UCSD-AML1 (cell line): Measurements from ENCODE around the gene ANKRD36C.
"Not testable (repeated sequence)": the region's sequence is repeated elsewhere in the genome, so short reads cannot be mapped to it uniquely, and the experiment has no call there.

Experiments
- DNase-seq: peaks from one replicate; lab custom pipeline; 2025; ENCODE audit not compliant: unreplicated experiment; lab: John Stamatoyannopoulos, UW

The ANKRD36C gene

DNA sequence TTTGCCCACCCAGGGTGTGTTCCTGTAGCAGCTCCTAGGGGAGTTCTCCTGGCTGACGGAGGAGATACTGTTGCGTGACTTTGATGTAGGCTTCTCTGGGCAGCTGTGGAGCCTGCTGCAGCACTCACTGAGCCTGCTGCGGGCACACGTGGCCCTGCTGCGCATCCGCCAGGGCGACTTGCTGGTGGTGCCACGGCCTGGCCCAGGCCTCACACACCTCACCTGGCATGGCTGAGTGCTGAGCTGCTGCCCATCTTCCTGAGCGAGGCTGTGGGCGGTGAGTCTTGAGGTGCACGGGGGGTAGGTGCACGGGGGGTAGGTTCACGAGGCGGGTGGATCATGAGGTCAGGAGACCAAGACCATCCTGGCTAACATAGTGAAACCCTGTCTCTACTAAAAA lies 191.7 kb downstream of the ANKRD36C start:
- DNase-seq: no peak

DNA sequence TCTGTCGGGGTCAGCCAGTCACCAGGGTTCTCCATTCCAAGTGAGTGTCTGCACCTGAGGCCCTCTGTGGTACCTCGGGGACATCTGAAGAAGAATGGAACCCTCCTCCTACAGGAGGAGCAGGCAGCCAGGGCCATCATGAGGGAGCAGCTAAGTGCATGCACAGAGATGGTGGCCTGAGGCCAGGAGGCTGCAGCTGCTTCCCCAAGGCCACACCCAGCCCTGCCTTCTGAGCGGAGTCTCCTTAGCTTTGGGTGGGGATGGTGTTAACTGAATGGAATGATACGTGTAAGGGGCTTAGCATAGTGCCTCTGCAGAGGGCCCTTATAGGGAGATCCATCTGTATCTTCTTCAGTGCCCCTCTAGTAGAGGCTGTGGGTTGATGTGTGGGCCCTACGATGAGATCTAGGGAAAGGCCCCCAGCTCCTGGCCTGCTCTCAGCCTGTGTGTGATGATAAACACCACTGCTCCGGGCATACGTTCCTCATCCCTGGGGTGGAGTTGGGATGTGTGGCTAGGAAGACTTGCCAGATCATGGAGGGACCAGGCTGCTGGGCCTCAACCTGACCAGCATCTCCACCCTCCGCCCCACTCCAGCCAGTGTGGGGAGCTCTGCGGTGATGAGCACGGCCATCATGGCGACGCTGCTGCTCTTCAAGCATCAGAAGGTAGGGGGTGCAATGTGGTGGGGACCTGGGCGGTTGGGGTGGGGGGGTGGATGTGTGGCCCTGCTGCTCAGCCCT lies 192.3 kb downstream of the ANKRD36C start:
- DNase-seq: not testable (repeated sequence)

DNA sequence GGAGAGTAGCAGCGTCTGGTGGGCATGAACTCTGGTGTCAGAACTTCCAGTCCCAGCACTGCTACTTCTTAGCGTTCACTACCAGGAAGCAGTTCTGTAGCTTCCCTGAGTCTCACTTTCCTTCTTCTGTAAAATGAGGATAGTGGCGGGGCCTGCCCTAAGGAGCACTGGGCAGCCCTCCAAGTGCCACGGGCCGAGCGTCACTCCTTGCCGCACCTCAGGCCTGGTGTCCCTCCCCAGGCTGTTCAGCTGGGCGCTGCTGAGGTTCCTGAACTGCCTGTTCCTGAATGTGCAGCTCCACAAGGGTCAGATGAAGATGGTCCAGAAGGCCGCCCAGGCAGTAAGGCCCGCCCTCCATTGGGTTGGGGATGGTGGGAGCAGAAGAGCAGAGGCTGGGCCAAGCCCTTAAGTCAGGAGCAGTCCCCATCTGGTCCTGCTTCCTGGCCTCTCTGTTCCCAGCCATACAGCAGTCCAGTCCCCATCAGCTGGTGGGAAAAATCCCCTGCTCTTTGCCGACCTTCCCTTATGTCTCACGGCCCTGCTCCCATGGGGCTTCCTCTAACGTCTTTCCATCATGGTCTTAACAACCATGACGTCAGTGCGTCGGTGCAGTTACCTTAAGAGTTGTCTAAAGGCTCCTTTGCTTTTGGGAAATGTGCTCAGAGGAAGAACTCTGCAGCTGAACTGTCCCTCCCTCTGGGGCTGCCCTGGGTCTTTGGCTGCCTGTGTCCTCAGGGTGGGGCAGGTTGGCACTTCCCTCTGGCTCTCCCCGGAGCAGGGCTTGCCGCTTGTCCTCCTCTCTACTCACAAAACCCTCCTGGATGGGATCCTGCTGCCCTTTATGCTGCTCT lies 195.2 kb downstream of the ANKRD36C start:
- DNase-seq: not testable (repeated sequence)

DNA sequence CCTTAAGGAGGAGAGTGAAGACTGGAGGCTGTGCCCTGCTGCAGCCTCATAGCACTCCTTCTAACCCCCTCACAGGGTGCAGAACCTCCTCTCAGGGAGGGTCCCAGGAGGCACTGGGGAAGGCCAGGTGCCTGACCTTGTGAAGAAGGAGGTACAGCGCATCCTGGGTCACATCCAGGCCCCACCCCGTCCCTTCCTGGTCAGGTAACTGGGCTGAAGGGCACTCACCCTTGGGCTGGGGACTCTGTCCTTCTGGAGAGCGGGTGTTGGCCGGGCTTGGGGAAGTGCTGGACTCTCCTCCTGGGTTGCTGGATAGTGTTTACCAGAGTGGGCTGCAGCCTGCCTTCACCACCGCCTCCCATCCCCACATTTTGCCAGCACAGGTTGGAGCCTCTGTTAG lies 197.7 kb downstream of the ANKRD36C start:
- not testable (repeated sequence) for DNase-seq

DNA sequence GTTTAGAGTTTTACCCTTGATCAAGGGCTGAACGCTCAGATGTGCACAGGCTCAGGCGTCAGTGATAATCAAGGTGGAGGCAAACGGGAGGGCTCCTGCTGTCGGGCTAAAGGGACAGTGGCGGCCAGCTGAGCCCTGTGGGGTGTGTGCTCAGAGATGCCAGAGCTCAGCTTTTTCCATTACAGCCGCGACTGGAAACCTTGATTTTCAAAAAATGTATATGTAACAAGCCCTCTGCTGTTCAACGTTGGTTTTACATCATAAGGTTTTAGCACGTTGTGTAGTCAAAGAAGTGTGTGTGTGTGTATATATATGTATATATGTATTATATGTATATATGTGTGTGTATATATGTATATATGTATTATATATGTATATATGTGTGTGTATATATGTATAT lies 201.4 kb downstream of the ANKRD36C start:
- not testable (repeated sequence) for DNase-seq

DNA sequence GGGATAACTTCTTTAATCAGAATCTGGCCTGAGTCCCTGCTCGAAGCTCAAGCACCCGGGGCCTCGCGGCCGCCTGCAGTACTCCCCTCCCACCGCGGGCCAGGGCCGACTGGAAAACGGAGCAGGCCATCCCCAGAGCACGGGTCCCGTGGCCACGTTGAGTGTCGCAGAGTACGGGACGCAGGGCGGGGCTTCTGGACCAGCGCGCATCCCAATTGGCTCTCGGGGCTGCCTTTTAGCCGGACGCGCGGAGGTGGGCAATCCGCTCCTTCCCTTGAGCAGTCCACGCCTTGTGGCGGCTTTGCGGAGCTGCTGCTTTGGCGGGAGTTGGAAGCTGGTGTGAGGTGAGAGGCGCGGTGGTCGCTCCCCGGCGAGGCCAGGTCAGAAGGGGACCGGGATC lies 202.2 kb downstream of the ANKRD36C start:
- not testable (repeated sequence) for DNase-seq

DNA sequence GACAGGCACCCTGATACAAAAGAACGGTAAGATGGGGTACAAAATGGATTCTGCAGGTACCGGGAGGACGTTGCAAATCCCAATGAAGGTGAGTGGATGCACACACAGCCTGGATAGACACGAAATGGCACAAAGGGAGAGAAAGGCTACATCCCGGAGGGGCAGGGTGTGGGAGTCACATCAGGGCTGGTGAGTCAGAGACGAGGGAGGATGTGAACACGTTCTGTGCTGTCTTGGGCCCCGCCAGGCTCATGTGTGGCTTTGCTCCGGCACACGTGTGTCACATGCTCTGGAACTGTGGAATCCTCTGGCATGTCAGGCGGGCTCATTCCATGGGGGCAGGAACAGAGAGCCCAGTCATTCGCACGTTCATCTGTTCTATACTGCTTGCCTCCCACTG lies 203.0 kb downstream of the ANKRD36C start:
- not testable (repeated sequence) for DNase-seq
